H9 (cell line): ENCODE data around the gene RUNX1. TPM values are rescaled to one million over a fixed set of nuclear protein-coding genes. Genes with fewer than 3 reads are reported as not detected.

Source experiments
- DNase-seq: peaks from one replicate; pipeline ENCODE4 v3.0.0-alpha.2; 2017
- H2AFZ ChIP-seq: one replicate; pipeline ENCODE4 v1.6.1; 2013; ENCODE audit warnings: mild to moderate bottlenecking, low read length, control low read depth, moderate library complexity
- H2AK5ac ChIP-seq: 2 replicates; pipeline ENCODE4 v1.6.1; 2013; ENCODE audit warnings: low read length, control low read depth, mixed read lengths; ENCODE audit not compliant: insufficient read length
- H2BK120ac ChIP-seq: one replicate; pipeline ENCODE4 v1.6.1; 2013; ENCODE audit warnings: low read depth, mild to moderate bottlenecking, low read length, control low read depth, inconsistent platforms; ENCODE audit not compliant: poor library complexity, severe bottlenecking
- H2BK12ac ChIP-seq: 2 replicates; pipeline ENCODE4 v1.6.1; 2013; ENCODE audit warnings: low read length, control low read depth, mixed read lengths, low read depth; ENCODE audit not compliant: insufficient read length
- H2BK15ac ChIP-seq: 2 replicates; pipeline ENCODE4 v1.6.1; 2013; ENCODE audit warnings: low read depth, low read length, control low read depth
- H2BK20ac ChIP-seq: one replicate; pipeline ENCODE4 v1.6.1; 2013; ENCODE audit warnings: low read depth, mild to moderate bottlenecking, low read length, control low read depth, inconsistent platforms; ENCODE audit not compliant: poor library complexity, severe bottlenecking
- H2BK5ac ChIP-seq: 2 replicates; pipeline ENCODE4 v1.6.1; 2013; ENCODE audit warnings: low read length, control low read depth, mixed read lengths; ENCODE audit not compliant: insufficient read length
- H3K14ac ChIP-seq: 2 replicates; pipeline ENCODE4 v1.6.1; 2013; ENCODE audit warnings: low read length, control low read depth; ENCODE audit not compliant: insufficient read depth
- H3K18ac ChIP-seq: 2 replicates; pipeline ENCODE4 v1.6.1; 2013; ENCODE audit warnings: low read depth, mild to moderate bottlenecking, mixed read lengths, low read length, control low read depth; ENCODE audit not compliant: insufficient read length
- H3K23ac ChIP-seq: 2 replicates; pipeline ENCODE4 v1.6.1; 2013; ENCODE audit warnings: low read length, control low read depth, mixed read lengths, low read depth; ENCODE audit not compliant: insufficient read length
- H3K23me2 ChIP-seq: 2 replicates; pipeline ENCODE4 v1.6.1; 2013; ENCODE audit warnings: low read depth, mild to moderate bottlenecking, mixed read lengths, low read length, control low read depth; ENCODE audit not compliant: insufficient read length, poor library complexity, severe bottlenecking
- H3K27ac ChIP-seq: 2 replicates; pipeline ENCODE4 v1.5.1; 2013; ENCODE audit warnings: low read length, control low read depth, mixed read lengths, low read depth; ENCODE audit not compliant: insufficient read length
- H3K27me3 ChIP-seq: 2 replicates; pipeline ENCODE4 v1.6.1; 2013; ENCODE audit warnings: low read length, control low read depth, inconsistent platforms; ENCODE audit not compliant: insufficient read depth
- H3K4ac ChIP-seq: 2 replicates; pipeline ENCODE4 v1.6.1; 2013; ENCODE audit warnings: low read depth, mild to moderate bottlenecking, control low read depth, inconsistent platforms, low read length, moderate library complexity
- H3K4me1 ChIP-seq: 2 replicates; pipeline ENCODE4 v1.6.1; 2013; ENCODE audit warnings: low read length, control low read depth, inconsistent platforms; ENCODE audit not compliant: insufficient read depth
- H3K4me2 ChIP-seq: 2 replicates; pipeline ENCODE4 v1.6.1; 2013; ENCODE audit warnings: low read length, control low read depth, mixed read lengths; ENCODE audit not compliant: insufficient read length, insufficient read depth
- H3K56ac ChIP-seq: 2 replicates; pipeline ENCODE4 v1.6.1; 2013; ENCODE audit warnings: low read depth, mild to moderate bottlenecking, mixed read lengths, low read length, control low read depth; ENCODE audit not compliant: insufficient read length
- H3K79me1 ChIP-seq: 2 replicates; pipeline ENCODE4 v1.6.1; 2013; ENCODE audit warnings: low read depth, mild to moderate bottlenecking, moderate library complexity, low read length, control low read depth, inconsistent platforms; ENCODE audit not compliant: insufficient read depth, poor library complexity, severe bottlenecking
- H3K79me2 ChIP-seq: 2 replicates; pipeline ENCODE4 v1.6.1; 2013; ENCODE audit warnings: low read length, control low read depth, inconsistent platforms; ENCODE audit not compliant: insufficient read depth
- H3K9ac ChIP-seq: 2 replicates; pipeline ENCODE4 v1.6.1; 2013; ENCODE audit warnings: low read length, control low read depth, mixed read lengths; ENCODE audit not compliant: insufficient read length; ENCODE audit errors: extremely low read depth
- H3K9me3 ChIP-seq: one replicate; pipeline ENCODE4 v1.6.1; 2013; ENCODE audit warnings: low read depth, low read length, inconsistent platforms; ENCODE audit not compliant: control insufficient read depth
- H3T11ph ChIP-seq: one replicate; pipeline ENCODE4 v1.6.1; 2013; ENCODE audit warnings: mild to moderate bottlenecking, low read length, control low read depth, inconsistent platforms
- H4K20me1 ChIP-seq: one replicate; pipeline ENCODE4 v1.6.1; 2013; ENCODE audit not compliant: control insufficient read depth, insufficient read length, insufficient read depth
- H4K5ac ChIP-seq: 2 replicates; pipeline ENCODE4 v1.6.1; 2013; ENCODE audit warnings: low read depth, mild to moderate bottlenecking, mixed read lengths, low read length, control low read depth; ENCODE audit not compliant: insufficient read length
- H4K8ac ChIP-seq: replicated peaks from 2 replicates; pipeline ENCODE4 v1.6.1; 2013; ENCODE audit warnings: low read length, control low read depth, mixed read lengths, low read depth; ENCODE audit not compliant: insufficient read length
- H4K91ac ChIP-seq: 2 replicates; pipeline ENCODE4 v1.6.1; 2013; ENCODE audit warnings: low read depth, mild to moderate bottlenecking, moderate library complexity, mixed read lengths, low read length, control low read depth; ENCODE audit not compliant: insufficient read length
- H3K27ac Mint-ChIP-seq, 3 experiments: 2 replicates in 2 of 3; 3 replicates in 1 of 3; pipeline ENCODE4 v1.8.0; 2020 to 2021; ENCODE audit warnings: mixed read lengths in 3 of 3, mild to moderate bottlenecking in 1 of 3, moderate library complexity in 1 of 3
- H3K27me3 Mint-ChIP-seq: 2 replicates; pipeline ENCODE4 v1.8.0; 2021; ENCODE audit warnings: low read depth, mild to moderate bottlenecking, moderate library complexity, mixed read lengths
- H3K36me3 Mint-ChIP-seq, 3 experiments: 2 replicates in 2 of 3; 3 replicates in 1 of 3; pipeline ENCODE4 v1.8.0; 2020 to 2021; ENCODE audit warnings: low read depth in 3 of 3, mixed read lengths in 3 of 3; ENCODE audit not compliant: insufficient read depth in 1 of 3
- H3K4me1 Mint-ChIP-seq, 2 experiments: 2 replicates each; pipeline ENCODE4 v1.8.0; 2020; ENCODE audit warnings: mixed read lengths in 2 of 2
- H3K4me3 Mint-ChIP-seq, 2 experiments: 2 replicates in 1 of 2; 3 replicates in 1 of 2; pipeline ENCODE4 v1.8.0; 2020 to 2021; ENCODE audit warnings: mild to moderate bottlenecking in 2 of 2, mixed read lengths in 2 of 2, moderate library complexity in 1 of 2
- H3K9me3 Mint-ChIP-seq, 2 experiments: 2 replicates in 1 of 2; 3 replicates in 1 of 2; pipeline ENCODE4 v1.8.0; 2020; ENCODE audit warnings: mild to moderate bottlenecking in 2 of 2, mixed read lengths in 2 of 2, moderate library complexity in 1 of 2
- CTCF ChIP-seq: fragments of 200-600 bp; sonication (generic); conservative IDR thresholded peaks from 3 replicates; pipeline ENCODE4 v1.8.0; 2021; ENCODE audit warnings: antibody characterized with exemption, mild to moderate bottlenecking
- WGBS: extraction: QIAGEN DNeasy Blood & Tissue Kit; methylation state at CpG from one replicate; pipeline ENCODE4 v1.1.7; 2013; ENCODE audit warnings: missing lambda C conversion rate, low lambda C conversion rate, mixed read lengths; ENCODE audit not compliant: insufficient read length; ENCODE audit errors: extremely low coverage; 5-methylcytosine and 5-hydroxymethylcytosine counted together
- total RNA-seq: library from RNA; stranded (reverse); gene quantifications from 2 replicates; pipeline ENCODE4 v1.2.1, GENCODE V29; 2021

Gene RUNX1
- total RNA-seq, 1 experiment from 2014 or later, result 0.72 TPM

GRCh38 chr21:34771512-34772028 is 277.5 kb downstream of the RUNX1 start:
- no peaks in the 10 kb centered on the region for H4K20me1 ChIP-seq
- no peak overlapping the region for H2BK12ac ChIP-seq
- H3K4me1 ChIP-seq, result no peaks in the 10 kb centered on the region
- H3K56ac ChIP-seq, result no peak overlapping the region
- H4K5ac ChIP-seq, result no peak overlapping the region
- H3K9ac ChIP-seq, result no peak overlapping the region
- H2AFZ ChIP-seq, result no peak overlapping the region
- H2BK20ac ChIP-seq, result no peak overlapping the region
- H3K27ac ChIP-seq, result no peak overlapping the region
- no peak overlapping the region for H3K14ac ChIP-seq
- WGBS, result no CpG with 5 or more reads among the region's 6 CpGs
- Mint-ChIP-seq H3K36me3 (no peaks in the 10 kb centered on the region), H3K4me3 (no peak overlapping the region), H3K27ac (no peak overlapping the region), H3K27me3 (peaks cover 2% of the 10 kb centered on the region), H3K9me3 (no peaks in the 10 kb centered on the region; a peak in 1 of 5 replicates), H3K4me1 (no peaks in the 10 kb centered on the region; a peak in 1 of 4 replicates)
- H4K8ac ChIP-seq, result no peak overlapping the region
- no peaks in the 10 kb centered on the region for H3K23me2 ChIP-seq
- no peak overlapping the region for H2BK15ac ChIP-seq
- no peaks in the 10 kb centered on the region for H3K9me3 ChIP-seq
- no peak overlapping the region for H3K4me2 ChIP-seq
- no peak overlapping the region for H3K4ac ChIP-seq
- H2BK120ac ChIP-seq, result no peak overlapping the region
- H3T11ph ChIP-seq, result no peak overlapping the region
- H2BK5ac ChIP-seq, result no peak overlapping the region
- no peak overlapping the region for H4K91ac ChIP-seq
- no peak for DNase-seq
- no peaks in the 10 kb centered on the region for H3K79me2 ChIP-seq
- no peak overlapping the region for H2AK5ac ChIP-seq
- H3K27me3 ChIP-seq, result no peaks in the 10 kb centered on the region
- H3K23ac ChIP-seq, result no peak overlapping the region
- TF ChIP-seq CTCF, result no peak
- H3K79me1 ChIP-seq, result no peaks in the 10 kb centered on the region
- H3K18ac ChIP-seq, result no peak overlapping the region
